Activated effector memory CD4-positive, alpha-beta T cell treated with Interleukin-2 at 50 U/mL for 16 hours (primary cell): ENCODE data around the gene ZDHHC24.
"Not testable (repeated sequence)": the region's sequence is repeated elsewhere in the genome, so short reads cannot be mapped to it uniquely, and the experiment has no call there.

Experiments
- DNase-seq: peaks from one replicate; pipeline ENCODE4 v3.0.0-alpha.2; 2020

ZDHHC24 gene

GRCh38 chr11:66564984-66565383 is 19.1 kb upstream of the ZDHHC24 start:
- DNase-seq: no peak

- DNase-seq: no peak
Measured at GRCh38 chr11:66564538-66564937, 18.7 kb upstream of the ZDHHC24 start.

GRCh38 chr11:66563832-66564231 is 18.0 kb upstream of the ZDHHC24 start:
- DNase-seq: no peak

GRCh38 chr11:66562907-66563583 is 17.2 kb upstream of the ZDHHC24 start:
- no peak for DNase-seq

GRCh38 chr11:66562275-66562674 is 16.4 kb upstream of the ZDHHC24 start:
- no peak for DNase-seq

- no peak for DNase-seq
Measured at GRCh38 chr11:66561975-66562248, 16.1 kb upstream of the ZDHHC24 start.

- DNase-seq: no peak
Measured at GRCh38 chr11:66561178-66561974, 15.5 kb upstream of the ZDHHC24 start.

- DNase-seq: no peak
Measured at GRCh38 chr11:66559866-66560676, 14.2 kb upstream of the ZDHHC24 start.

GRCh38 chr11:66559142-66559865 is 13.5 kb upstream of the ZDHHC24 start:
- no peak for DNase-seq

GRCh38 chr11:66557733-66558326 is 12.0 kb upstream of the ZDHHC24 start:
- no peak for DNase-seq

GRCh38 chr11:66556086-66556485 is 10.2 kb upstream of the ZDHHC24 start:
- no peak for DNase-seq

GRCh38 chr11:66555416-66555815 is 9.6 kb upstream of the ZDHHC24 start:
- no peak for DNase-seq

- no peak for DNase-seq
Measured at GRCh38 chr11:66554602-66555001, 8.8 kb upstream of the ZDHHC24 start.

- no peak for DNase-seq
Measured at GRCh38 chr11:66550887-66551286, 5.0 kb upstream of the ZDHHC24 start.

- no peak for DNase-seq
Measured at GRCh38 chr11:66549696-66550095, 3.8 kb upstream of the ZDHHC24 start.

- no peak for DNase-seq
Measured at GRCh38 chr11:66548774-66549630, 3.2 kb upstream of the ZDHHC24 start.

- DNase-seq: no peak
Measured at GRCh38 chr11:66548041-66548440, 2.2 kb upstream of the ZDHHC24 start.

- DNase-seq: no peak
Measured at GRCh38 chr11:66547662-66548009, 1.8 kb upstream of the ZDHHC24 start.

GRCh38 chr11:66546966-66547661 is 1.3 kb upstream of the ZDHHC24 start:
- DNase-seq: no peak

GRCh38 chr11:66546368-66546965 is 619 bp upstream of the ZDHHC24 start, which contains the start of gene ACTN3:
TSS of gene ACTN3 (plus strand) at chr11:66546903. CDS start at chr11:66546938, 35 bp downstream.
- no peak for DNase-seq

- not testable (repeated sequence) for DNase-seq
Measured at GRCh38 chr11:66544952-66545351, 896 bp downstream of the ZDHHC24 start.
